ENCODE data around the gene TRIM4.
"Not testable (repeated sequence)": the region's sequence is repeated elsewhere in the genome, so short reads cannot be mapped to it uniquely, and the experiment has no call there.

The TRIM4 gene

DNA sequence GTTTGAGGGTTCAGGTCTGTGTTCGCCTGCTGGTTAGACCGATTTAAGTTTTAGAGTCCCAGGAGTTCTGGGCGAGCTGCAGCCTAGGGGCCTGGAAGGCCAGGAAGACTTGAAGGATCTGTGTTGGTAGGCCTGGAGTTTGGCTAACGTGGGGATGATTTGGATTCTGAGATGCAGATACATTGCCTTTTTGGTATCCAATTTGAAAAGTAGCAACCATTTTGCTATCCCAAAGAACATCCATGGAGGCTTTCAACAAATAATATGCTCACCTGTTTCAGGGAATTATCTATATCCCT lies 433 bp upstream of the TRIM4 start:
- DNase-seq, result no peak

DNA sequence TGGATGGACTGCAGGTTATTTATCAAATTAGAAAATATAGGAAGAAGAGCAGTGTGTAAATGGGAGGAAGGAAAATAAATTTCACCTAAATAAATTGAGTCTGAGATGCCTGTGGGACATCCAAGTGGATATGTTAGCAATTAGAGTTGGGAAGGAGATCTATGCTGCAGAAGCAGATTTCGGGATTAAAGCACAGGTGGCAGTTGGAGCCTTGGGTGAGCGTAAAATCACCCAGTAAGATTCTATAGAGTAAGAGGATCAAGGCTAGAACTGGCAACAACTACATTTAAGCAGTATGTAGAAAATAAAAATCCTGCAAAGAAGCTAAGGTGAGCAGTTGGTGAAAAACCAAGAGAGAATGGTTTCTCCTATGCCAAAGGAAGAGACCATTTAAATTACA lies 8.4 kb downstream of the TRIM4 start:
- no peak for DNase-seq

DNA sequence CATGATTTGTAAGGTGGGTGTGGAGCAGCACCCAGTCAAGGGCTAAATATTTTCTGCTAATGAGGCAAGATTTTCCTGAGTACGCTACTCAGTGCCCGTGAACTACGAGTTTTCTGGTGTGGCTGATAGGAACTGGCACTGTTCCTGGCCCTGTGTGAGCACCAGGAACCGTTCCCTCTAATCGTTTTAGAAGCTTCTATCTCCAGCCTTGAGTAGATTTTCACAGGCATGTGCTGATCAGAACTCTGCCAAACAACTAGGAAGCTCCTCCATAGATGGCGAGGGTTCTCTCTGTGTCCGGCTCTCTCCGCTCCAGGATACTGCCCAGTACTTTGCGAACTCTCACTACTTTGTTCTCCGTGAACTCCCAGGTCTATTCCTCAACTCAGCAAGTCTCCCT lies 17.7 kb downstream of the TRIM4 start:
- no peak for DNase-seq

DNA sequence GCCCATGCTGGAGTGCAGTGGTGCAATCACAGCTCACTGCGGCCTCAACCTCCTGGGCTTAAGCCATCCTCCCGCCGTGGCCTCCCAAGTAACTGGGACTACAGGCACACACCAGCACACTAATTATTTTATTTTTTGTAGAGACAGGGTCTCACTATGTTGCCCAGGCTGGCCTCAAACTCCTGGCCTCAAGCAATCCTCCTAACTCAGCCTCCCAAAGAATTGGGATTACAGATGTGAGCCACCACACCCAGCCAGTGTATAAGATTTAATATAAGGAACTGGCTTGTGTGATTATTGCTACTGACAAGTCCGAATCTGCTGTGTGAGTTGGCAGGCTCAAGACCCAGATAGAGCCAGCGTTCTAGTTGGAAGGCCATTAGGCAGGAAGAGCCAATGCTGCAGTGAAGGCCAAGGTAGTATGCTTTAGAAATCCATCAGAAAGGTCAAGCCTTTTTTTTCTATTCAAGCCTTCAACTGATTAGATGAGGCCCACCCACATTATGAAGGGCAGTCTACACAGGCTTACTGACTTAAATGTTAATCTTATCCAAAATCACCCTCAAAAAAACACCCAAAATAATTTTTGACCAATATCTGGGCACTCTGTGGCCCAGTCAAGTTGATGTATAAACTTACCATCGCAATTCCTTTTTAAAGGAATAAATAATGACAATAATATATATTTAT lies 19.4 kb downstream of the TRIM4 start:
- DNase-seq, result no peak

DNA sequence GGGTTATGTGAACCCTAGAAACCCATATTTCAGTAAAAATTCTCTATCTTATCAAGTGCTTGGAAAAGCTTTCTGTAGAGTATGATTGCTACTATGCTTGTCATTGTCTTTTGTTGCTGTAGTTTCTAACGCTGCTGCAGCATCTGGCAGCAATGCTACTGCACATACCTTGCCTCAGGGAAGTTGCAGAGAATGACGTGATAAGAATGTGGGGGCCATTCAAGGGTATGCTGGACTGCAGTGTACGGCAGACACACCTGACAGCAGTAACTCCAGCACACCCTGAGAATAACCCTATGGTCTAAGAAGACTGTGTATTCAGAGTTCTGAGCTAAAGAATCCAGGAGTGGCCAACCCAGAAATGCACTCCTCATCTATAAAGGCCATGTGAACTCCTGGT lies 20.5 kb downstream of the TRIM4 start:
- no peak for DNase-seq

DNA sequence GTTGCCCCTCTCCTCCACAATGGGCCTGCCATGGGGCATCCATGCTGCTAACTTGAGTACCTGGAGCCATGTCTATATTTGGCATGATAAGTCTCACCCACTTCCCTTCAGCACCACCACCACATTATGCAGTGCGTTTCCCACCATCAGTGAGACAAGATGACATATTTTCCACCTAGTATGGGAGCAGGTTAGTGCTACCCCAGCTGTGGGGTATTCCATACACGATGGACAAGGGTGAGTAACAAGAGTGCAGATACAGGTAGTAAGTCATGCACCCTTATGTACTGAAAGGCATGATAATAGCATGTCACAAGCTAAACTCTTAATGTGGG lies 21.3 kb downstream of the TRIM4 start:
- DNase-seq, result no peak

DNA sequence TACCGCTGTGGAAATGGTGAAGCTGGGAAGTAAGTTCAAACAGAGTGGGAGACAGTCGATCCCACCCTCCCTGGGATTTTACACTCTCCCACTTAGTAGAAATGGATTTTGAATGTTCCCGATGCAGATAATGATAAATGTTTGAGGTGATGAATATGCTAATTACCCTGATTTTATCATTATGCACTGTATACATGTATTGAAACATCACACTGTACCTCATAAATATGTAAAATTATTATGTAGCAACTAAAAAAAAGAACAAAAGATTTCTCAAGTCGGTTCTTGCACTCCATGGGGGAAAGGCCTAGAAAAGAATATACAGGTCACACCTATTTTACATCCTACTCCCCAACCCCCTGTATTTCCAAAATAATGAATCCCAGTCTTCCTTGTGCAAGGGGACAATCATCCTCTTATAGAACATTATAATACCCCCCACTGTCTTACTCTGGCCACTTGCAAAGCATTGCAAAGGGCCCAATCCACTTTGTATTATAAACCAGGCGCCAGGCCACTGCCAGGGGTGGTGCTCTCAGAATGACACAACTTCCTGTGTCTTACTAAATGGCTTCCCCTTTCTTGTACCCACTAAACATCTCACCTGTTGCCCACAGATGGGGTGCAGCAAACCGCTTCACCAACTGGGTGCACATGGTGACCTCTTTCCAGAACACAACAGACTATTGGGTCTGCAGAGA lies 21.9 kb downstream of the TRIM4 start:
- DNase-seq, result no peak

DNA sequence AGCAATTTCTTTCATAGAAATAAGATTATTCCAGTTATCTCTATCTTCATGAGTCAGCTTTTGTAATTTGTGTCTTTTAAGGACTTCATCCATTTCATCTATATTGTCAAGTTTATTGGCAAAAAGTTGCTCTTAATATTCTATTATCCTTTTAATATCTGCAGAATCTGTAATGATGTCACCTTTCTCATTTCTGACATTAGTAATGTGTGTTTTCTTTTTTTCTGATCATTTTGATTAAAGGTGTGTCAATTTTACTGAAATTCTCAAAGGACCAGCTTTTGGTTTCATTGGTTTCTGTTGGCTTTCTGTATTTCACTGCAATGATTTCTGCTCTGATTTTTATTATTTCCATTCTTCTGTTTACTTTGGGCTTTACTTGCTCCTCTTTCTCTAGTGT lies 24.6 kb downstream of the TRIM4 start:
- no peak for DNase-seq

DNA sequence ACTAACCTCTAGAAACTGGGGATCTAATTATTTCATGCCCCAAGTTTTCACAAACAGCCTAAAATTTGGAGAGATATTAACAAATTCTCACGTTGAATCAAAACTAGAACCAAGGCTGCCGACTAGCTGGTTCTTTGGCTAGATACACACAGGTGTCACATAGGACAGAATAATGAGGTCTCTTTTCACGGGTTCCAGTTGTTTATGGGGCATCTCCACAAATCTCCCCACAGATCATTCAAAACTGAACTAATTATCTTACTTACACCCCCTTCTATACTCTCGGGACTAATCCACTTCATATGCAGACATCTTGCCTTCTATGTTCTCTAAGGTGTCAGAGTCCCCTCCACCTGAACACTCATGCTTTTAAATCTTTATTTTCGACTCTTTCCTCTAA lies 26.1 kb downstream of the TRIM4 start:
- no peak for DNase-seq

DNA sequence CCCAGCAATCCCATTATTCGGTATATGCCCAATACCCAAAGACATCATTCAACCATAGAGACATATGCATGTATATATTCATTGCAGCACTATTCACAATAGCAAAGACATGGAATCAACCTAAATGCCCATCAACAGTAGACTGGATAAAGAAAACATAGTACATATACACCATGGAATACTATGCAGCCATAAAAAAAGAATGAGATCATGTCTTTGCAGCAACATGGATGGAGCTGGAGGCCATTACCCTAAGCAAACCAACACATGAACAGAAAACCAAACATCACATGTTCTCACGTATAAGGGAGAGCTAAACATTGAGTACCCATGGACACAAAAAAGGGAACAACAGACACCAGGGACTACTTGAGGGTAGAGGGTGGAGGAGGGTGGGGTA lies 29.0 kb downstream of the TRIM4 start:
- DNase-seq, result not testable (repeated sequence)

DNA sequence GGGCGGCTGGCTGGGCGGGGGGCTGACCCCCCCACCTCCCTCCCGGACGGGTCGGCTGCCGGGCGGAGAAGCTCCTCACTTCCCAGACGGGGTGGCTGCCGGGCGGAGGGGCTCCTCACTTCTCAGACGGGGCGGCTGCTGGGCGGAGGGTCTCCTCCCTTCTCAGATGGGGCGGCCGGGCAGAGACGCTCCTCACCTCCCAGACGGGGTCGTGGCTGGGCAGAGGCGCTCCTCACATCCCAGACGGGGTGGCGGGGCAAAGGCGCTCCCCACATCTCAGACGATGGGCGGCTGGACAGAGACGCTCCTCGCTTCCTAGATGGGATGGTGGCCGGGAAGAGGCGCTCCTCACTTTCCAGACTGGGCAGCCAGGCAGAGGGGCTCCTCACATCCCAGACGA lies 31.0 kb downstream of the TRIM4 start:
- DNase-seq, result not testable (repeated sequence)

DNA sequence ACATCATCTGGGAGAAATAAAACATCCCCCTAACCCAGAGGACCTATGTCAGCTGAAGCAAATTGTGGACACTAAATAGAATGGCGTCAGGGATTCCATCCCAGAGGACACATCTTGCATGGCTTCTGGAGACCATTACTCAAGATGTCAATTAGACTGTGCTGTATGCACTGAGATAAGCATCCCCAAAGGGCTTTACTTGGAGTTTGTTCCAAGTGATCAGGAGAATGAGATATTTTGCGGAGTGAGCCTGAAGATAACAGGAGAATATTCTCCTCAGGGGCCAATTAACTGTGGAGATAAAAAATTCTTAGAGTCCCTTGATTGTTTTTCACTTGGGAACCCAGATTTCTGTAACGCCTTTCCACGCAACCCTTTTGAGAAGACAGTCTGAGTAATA lies 38.0 kb downstream of the TRIM4 start:
- DNase-seq, result no peak

DNA sequence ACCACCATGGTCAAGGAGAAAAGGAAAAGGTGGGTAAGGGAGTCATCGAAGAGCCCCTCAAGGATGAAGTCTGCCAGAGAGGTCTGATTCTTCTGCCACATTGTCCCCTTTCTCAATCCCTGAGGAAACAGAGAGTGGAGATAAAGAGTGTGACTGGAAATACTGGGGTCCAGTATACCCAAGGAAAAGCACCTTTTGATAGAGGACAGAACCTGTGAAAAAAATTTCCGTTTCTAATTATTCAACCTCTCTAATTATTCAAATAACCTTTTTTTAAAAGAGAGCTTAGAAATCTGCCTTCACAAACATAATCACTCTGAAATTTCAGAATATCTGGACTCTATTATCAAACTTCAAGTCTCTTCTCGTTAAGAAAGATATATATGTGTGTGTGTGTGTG lies 42.4 kb downstream of the TRIM4 start, which contains the start of gene OR2AE1:
TSS of gene OR2AE1 (minus strand) at position 101 of the 400 bp plus-strand sequence. CDS start at position 101, 0 bp downstream.
- DNase-seq, result no peak

DNA sequence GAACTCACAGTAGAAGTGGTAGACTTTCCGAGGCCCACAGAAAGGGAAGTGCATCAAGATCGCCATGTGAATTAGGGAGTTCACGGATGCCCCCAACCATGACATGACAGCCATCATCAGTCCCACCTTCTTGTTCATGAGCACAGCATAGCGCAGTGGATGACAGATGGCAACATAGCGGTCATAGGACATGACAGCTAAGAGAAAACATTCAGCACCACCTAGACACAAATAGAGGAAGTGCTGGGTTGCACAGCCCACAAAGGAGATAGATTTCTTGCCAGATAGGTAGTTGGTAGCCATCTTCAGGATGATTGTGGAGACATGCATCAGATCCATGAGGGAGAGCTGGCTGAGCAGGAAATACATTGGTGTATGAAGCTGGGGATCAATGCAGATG lies 42.8 kb downstream of the TRIM4 start:
- no peak for DNase-seq

DNA sequence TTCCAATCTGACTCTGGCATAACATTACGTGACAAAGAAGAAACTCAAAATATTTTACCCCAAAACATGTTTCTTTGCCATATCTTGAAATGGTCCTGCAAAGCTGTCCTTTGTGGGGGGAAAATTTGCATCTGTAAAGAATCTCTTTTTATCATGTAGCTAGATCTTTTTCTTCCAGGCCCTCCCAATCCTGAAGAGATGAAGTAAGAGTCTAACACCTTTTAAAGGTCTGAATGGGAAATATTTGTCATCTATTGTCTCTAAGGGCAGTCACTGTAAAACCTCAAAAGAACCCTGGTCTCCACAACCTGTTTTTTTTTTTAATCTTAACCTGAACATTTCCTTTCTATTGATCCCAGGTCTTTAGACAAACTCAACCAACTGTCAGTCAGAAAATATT lies 51.1 kb downstream of the TRIM4 start:
- DNase-seq, result no peak

DNA sequence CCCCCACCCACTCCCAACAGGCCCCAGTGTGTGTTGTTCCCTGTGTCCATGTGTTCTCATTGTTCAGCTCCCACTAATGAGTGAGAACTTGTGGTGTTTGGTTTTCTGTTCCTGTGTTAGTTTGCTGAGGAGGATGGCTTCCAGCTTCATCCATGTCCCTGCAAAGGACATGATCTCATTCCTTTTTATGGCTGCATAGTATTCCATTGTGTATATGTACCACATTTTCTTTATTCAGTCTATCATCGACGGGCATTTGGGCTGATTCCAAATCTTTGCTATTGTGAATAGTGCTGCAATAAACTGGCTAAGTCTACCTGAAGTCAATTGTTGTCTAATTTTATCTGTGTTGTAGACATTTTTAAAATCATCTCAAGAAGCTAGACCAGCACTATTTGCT lies 51.9 kb downstream of the TRIM4 start:
- DNase-seq, result not testable (repeated sequence)

DNA sequence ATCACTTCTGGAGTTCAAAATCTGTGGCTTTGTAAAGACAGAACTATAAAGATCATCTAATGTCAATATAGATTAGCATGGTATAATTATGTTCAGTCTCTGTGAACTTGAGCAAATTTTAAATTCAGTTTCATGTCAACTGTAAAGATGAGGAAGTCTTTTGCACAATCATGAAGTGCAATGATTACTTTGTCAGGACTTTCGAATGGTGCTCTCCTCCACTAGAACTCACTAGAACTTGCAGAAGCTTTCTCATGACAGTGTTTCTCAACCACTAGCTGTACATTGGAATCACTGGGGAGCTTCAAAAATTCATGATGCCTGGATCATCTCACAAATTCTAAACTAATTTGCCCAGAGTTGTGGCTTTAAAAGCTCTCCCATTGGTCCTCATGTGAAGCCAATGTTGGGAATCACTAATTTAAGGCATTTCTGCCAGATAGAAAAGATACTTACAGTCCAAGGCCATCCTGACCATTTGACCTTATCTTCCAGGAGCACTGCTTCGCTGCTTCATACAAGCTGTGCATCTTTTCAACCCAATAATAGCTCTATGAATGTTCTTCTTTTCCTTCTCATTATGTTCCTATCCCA lies 55.4 kb downstream of the TRIM4 start:
- no peak for DNase-seq

DNA sequence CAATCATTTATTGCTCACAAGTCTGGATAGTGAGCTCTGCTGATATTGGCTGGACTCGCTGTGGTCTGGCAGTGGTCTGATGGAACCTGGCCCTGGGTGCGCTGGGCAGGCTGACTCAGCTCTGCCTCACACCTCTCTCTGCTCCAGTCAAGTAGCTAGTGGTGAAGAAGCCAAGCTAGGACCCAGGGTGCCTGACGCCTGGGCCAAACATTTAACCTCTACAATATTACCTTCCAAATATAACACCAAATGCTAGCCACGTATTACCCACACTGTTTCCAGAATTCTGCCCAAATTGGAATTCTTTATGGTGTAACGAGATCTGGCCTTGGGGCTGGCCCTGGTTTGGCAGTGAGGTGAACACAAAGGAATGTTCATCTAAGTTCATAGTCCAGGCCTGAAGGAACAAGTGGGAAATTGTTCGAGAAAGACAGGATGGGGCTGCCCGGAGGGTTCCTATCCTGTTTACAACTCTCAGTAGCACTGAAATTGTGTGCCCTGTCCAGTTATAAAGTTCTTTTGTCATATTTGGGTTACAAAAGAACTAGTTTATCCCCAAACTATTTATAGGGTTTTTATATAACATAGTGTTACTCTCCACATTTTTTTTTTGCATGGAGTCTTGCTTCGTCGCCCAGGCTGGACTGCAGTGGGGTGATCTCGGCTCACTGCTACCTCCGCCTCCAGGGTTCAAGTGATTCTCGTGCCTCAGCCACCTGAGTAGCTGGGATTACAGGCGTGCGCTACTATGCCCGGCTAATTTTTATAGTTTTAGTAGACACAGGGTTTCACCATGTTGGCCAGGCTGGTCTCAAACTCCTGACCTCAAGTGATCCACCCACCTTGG lies 58.8 kb downstream of the TRIM4 start:
- DNase-seq, result no peak

DNA sequence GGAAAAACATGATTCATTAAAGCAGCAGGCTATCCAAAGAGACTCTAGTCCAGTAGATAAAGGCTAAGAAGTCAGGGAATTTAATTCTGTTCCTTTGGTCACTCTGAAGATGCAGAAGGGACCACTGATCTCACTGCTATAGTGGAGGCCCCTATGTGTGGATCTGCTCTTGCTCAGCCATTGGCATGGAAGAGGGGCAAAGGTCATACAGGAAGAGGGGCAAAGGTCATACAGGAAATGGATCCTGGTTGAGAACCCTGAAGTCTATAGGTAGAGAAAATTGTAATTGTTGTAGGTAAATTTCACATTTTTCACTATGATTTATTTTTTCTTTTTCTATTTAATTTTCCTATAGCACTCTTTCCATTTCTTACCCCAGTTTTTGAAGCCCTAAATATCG lies 64.1 kb downstream of the TRIM4 start:
- DNase-seq, result no peak

DNA sequence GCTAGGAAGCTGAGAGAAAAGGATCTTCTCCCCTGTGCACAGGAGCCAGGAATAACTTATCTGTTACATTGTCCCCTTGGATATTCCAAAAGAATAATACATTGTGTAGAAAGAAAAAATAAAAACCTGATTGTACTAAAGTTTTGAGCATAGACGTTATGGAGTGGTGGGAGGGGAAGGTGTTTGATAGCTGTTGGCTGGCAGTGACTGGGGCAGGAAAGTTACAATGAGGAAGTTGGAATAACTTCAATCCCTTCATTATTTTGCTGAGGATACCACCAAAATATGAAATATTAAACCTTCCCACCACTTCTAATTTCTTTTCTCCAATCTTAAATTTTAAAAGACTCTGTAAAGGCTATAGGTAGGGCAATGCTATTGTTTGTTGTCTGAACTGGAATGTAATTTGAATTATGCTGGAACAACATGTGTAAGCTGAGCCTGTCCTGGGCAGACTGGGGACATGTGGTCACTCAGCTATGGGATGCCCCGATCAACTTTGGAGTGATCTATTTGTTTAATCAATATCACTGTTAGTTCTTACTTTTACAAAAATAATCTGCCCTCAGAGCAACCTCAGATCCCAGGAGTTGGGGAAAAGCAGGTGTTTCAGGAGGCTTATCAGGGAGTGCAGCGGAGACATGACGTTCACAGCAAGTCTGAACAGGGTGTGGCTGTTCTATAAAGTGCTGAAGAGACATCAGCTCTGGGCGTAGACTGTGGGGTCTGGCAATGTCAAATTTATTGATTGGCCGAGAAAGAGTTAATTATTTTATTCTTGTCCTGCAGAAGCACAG lies 70.7 kb downstream of the TRIM4 start:
- DNase-seq, result no peak

DNA sequence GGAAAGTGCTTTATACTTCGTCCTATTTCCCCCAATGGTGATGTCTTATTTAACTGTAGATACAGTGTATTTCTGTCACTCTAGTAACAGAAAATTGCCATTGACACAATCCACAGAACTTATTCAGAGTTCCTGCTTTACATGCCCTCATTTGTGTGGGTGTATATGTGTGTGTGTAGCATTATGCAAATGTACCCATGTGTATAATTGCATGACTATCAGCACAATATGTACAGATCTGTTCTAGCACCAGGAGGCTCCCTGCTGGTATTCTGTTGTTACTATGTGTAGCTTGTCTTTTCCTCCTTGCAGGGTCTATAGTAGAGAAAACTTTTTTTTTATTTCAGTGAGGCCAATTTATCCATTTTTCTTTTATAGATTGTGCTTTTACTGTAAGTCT lies 75.0 kb downstream of the TRIM4 start:
- no peak for DNase-seq

DNA sequence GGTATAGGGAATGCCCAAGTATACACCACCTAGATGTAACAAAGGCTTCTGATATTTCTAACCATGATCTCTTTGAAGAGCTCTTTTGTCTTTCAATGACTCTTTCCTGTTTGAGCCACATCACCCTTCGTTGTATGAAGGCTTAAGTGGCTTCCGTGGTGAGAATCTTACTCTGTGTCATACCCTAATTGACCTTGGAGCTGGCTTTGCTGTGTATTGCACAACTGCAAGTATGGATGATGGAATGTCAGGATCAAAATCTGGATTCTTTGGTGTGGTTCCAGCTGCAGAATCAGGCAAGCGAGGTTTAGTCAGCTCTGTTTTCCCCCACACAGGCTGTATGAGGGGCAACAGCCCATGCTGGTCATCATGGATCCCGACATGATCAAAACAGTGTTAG lies 75.5 kb downstream of the TRIM4 start:
- no peak for DNase-seq

DNA sequence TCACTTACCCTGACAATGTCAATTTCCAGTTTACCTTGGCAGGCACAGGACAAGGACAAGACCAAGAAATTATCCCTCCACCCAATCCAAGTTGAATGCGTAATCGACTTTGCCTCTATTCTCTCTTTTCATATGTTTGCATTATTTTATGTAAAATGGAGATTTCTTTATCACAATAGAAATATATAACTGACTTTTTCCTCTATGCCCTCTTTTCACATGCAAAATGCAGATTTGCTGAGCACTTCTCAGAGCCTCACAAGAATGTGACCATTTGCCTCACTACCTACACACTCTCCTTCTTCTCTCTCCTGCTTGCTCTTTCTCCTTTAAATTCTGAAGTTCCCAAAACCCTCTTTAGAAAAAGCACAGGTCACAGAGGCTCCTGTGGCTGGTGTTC lies 76.4 kb downstream of the TRIM4 start:
- no peak for DNase-seq

Data from stimulated activated CD4-positive, alpha-beta T cell treated with anti-CD3 and anti-CD28 coated beads, Interleukin-4, amount 100 ng/mL, for 4 hours (primary cell).